Stimulated activated naive CD8-positive, alpha-beta T cell treated with anti-CD3 and anti-CD28 coated beads, Interleukin-15, Interleukin-2, amounts not matched to agents 100 ng/mL and 50 ng/mL, for 24 hours (primary cell): Measurements from ENCODE around the gene FAM193B.

ENCODE experiments used
- H3K27ac Mint-ChIP-seq: one replicate; pipeline ENCODE4 v1.8.0; 2021; ENCODE audit warnings: mild to moderate bottlenecking, mixed read lengths
- H3K27me3 Mint-ChIP-seq: one replicate; pipeline ENCODE4 v1.8.0; 2021; ENCODE audit warnings: mixed read lengths
- H3K36me3 Mint-ChIP-seq: one replicate; pipeline ENCODE4 v1.8.0; 2021; ENCODE audit warnings: low read depth, mixed read lengths
- H3K4me1 Mint-ChIP-seq: one replicate; pipeline ENCODE4 v1.8.0; 2021; ENCODE audit warnings: low read depth, mixed read lengths
- H3K4me3 Mint-ChIP-seq: one replicate; pipeline ENCODE4 v1.8.0; 2021; ENCODE audit warnings: mild to moderate bottlenecking, mixed read lengths
- H3K9me3 Mint-ChIP-seq: one replicate; pipeline ENCODE4 v1.8.0; 2021; ENCODE audit warnings: mixed read lengths

The FAM193B gene

GRCh38 chr5:177473443-177474001 is 80.8 kb downstream of the FAM193B start, which contains the start of gene DBN1:
Gene DBN1 (minus strand): TSS chr5:177473634. CDS start chr5:177473521, 113 bp downstream.
- Mint-ChIP-seq H3K27me3 (no peaks in the 10 kb centered on the region), H3K4me3 (peak within 1 kb of the TSS; percentile 83), H3K4me1 (peaks cover 61% of the 10 kb centered on the region), H3K36me3 (peaks cover under 1% of the 10 kb centered on the region), H3K27ac (peak within 1 kb of the TSS; percentile 80), H3K9me3 (no peaks in the 10 kb centered on the region)

GRCh38 chr5:177472460-177473442 is 81.6 kb downstream of the FAM193B start:
- Mint-ChIP-seq H3K4me1 (peaks cover 54% of the 10 kb centered on the region), H3K36me3 (peaks cover 5% of the 10 kb centered on the region), H3K27me3 (no peaks in the 10 kb centered on the region), H3K9me3 (no peaks in the 10 kb centered on the region), H3K4me3 (peak overlapping the region; percentile 83), H3K27ac (peak overlapping the region; percentile 76)

GRCh38 chr5:177471610-177472356 is 82.6 kb downstream of the FAM193B start:
- Mint-ChIP-seq H3K9me3 (no peaks in the 10 kb centered on the region), H3K4me1 (peaks cover 49% of the 10 kb centered on the region), H3K4me3 (peak overlapping the region; percentile 83), H3K27me3 (no peaks in the 10 kb centered on the region), H3K27ac (peak overlapping the region; percentile 81), H3K36me3 (peaks cover 13% of the 10 kb centered on the region)

- Mint-ChIP-seq H3K4me3 (peak overlapping the region; percentile 83), H3K4me1 (peaks cover 41% of the 10 kb centered on the region), H3K36me3 (peaks cover 16% of the 10 kb centered on the region), H3K27me3 (no peaks in the 10 kb centered on the region), H3K9me3 (no peaks in the 10 kb centered on the region), H3K27ac (peak overlapping the region; percentile 81)
Measured at GRCh38 chr5:177470759-177471536, 83.4 kb downstream of the FAM193B start.
